Effector CD8-positive, alpha-beta T cell (primary cell): ENCODE measurements around the gene CD6.

ENCODE experiments used
- DNase-seq: peaks from one replicate; lab custom pipeline; 2025; lab: John Stamatoyannopoulos, UW

CD6 gene

DNA sequence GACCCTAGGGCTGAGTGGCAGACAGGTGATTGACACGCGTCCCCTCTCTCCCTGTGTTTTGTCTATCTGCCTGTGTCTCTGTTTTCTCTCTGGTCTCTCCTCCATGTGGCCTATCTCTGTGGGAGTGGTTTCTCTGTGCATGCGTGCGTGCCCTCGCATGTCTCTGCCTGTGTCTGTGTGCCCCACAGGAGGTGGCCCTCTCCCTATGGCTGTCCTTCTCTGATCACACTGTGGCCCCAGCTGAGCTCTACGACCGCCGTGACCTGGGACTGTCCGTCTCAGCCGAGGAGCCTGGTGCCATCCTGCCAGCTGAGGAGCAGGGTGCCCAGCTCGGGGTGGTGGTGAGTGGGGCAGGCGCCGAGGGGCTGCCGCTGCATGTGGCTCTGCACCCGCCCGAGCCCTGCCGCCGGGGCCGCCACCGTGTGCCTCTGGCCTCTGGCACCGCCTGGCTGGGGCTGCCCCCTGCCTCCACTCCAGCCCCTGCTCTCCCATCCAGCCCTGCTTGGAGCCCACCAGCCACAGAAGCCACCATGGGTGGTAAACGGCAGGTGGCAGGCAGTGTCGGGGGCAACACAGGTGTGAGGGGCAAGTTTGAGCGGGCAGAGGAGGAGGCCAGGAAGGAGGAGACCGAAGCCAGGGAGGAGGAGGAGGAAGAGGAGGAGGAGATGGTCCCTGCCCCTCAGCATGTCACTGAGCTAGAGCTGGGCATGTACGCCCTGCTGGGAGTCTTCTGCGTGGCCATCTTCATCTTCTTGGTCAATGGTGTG lies 35.6 kb upstream of the CD6 start:
- DNase-seq = no peak

DNA sequence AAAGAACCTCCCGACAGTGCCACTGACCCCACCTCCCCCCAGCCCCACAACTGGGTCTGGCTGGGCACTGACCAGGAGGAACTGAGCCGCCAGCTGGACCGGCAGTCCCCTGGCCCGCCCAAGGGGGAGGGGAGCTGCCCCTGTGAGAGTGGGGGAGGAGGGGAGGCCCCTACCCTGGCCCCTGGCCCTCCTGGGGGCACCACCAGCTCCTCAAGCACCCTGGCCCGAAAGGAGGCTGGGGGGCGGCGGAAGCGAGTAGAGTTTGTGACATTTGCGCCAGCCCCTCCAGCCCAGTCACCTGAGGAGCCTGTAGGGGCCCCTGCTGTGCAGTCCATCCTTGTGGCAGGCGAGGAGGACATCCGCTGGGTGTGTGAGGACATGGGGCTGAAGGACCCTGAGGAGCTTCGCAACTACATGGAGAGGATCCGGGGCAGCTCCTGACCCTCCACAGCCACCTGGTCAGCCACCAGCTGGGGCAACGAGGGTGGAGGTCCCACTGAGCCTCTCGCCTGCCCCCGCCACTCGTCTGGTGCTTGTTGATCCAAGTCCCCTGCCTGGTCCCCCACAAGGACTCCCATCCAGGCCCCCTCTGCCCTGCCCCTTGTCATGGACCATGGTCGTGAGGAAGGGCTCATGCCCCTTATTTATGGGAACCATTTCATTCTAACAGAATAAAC lies 34.9 kb upstream of the CD6 start:
- no peak for DNase-seq

DNA sequence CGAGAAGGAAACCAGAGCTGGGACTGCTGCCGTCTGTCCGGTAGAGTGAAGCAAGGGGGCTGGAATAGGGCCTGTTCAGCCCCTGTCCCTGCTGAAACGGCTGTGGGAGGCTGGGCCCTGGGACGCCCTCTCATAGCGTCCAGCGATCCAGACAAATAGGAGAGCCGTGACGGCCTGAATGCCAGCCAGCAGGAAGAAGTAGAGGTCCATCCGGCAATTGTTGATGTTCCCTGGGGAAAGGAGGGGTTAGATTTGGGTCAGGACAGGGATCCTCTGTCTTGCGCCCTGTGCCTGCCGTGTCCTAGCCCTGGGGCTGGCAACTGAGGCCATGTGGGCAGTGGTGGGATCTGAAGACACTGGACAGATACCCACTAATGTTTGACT lies 34.3 kb upstream of the CD6 start:
- no peak for DNase-seq

DNA sequence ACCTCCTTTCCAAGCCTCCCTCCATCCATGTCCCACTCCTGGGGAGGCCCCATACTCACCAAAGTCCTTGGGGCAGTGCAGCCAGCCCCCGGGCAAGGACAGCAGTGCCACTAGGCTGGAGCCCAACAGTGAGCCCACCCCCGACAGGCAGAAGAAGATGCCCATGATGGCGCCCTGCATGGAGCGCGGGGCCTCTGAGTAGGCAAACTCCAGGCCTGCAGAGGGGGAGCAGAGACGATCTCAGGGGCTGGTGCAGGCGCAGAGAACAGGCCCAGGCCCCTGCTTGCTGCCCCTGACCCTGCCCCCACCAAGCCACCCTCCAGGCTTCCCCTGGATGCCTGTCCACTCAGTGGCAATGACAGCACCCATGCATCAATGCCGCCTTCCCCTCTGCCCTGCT lies 33.7 kb upstream of the CD6 start:
- DNase-seq = no peak

DNA sequence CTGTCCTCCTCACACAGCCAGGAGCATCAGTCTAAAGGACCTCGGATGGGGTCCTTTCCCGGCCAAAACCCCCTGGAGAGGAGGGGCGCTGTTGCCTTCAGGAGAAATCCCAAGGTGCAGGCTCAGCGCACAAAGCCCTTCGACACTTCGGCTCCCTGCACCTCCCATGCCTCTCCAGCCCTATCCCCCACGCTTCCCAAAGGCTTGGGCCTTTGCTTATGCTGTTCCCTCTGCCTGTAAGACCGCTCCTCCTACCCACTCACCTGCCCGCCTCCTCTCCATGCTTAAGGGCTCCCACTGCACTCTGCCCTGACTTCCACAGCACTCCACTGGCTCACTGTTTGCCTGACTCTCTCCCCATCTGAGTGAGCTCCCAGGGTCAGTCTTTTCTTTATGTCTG lies 33.0 kb upstream of the CD6 start:
- no peak for DNase-seq

DNA sequence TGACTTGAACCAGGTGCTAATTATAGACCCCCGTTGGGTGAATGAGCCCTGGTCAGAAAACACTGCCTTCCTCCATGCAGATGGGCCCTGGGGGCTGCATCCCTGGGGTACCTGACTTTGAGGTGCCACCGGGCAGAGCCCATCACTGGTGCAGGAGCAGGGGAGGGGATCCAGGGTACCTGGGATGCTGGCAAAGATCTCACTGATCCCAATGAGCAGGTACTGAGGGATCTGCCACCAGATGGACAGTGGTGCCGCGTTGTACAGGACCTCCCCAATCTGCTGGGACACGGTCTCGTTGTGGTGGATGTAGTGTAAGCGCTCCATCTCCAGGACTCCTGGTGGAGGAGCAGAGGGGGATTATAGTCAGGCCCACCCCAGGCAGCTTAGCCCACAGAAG lies 32.2 kb upstream of the CD6 start:
- no peak for DNase-seq

DNA sequence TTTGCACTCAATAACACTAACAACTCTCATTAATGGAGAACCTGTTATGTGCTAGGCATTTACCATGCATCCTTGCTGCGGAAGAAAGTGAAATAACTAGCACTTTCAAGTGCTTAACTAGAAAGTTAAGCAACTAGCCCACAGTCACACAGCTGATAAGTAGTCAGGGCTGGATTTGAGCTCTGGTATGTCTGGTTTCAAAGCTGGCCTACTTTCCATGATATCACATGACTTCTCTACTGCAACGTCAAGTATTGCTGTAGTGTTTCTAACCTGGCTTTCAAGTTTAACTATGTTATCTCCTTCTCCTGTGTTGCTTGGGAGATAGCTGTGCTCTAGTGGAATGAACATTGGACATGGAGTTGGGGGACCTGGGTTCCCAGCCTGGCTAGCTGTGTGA lies 31.6 kb upstream of the CD6 start:
- no peak for DNase-seq

DNA sequence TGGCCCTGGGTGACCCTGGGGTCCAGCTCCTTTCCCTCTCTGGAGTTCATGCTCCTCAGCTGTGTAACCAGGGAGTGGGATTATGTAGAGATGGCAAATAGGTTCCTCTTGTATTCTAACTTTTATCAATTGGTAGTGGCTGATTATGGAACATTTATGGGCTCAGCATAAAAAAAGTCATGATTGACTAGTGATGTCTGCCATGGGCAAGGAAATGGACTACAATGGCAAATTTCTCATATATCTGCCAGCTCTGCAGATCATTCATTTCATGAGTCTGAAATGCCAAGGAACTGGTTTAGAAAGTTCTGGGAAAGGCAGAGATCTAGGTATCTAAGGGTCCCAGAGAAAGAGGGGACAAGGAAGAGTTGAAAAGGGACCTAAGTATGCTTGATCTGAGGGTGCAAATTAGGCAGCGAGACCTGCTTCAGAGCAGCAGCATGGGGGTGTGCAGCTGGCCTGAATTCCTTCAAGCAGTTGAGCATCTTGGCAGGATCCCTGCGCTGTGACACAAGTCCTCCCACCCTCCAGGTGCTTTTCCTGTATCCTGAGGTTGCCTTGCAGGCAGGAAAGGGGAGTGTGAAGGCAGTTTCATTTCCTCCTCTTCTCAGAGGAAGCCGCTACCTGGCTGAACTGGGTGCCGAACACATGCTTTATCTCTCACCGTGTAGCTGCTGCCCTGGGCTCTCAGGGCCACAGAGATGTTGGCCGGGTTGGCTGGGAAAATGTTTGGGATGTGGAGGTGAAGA lies 29.9 kb upstream of the CD6 start:
- DNase-seq = no peak

DNA sequence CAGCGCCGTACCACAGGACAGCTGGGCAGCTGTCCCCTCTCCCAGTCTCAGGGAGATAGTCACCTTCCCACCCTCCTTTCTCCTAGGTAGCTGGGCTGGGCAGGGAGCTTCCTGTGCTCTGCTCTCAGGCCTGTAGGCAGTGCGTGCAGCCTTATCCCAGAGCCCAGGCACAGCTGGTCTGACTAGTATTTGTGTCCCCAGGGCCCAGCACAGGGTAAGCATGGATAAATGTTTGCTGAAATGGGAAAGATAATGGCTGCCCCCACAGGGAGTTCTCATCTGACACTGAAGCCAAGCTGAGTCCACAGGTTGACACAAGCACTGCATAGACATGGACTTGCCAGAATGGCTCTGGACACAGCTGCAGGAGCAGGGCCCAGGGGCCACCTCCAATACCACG lies 29.3 kb upstream of the CD6 start:
- no peak for DNase-seq

DNA sequence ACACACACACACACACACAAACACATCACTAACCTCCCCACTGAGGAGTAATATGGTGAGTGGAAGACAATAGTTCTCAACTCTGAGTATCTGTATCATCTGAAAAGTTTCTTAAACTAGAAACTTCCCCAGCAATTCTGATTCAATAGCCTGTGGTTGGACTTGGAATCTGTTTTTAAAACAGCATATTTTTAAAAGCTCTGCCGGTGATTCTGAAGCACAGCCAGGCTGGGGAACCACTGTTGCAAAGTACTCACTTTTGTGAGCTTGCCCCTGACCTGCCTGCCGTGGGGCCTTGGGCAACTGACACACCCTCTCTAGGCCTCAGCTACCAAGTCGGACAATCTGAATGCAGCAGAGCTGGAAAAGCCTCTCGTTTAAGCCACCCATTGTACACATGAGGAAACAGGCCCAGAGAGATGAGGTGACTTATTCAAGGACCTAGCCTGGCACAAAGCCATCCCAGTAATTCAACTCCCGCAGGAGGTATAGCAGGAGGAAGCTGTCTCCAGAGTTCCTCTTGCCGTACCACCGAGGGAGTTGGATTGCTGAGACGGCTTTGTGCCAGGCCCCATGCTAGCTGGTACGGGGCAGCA lies 28.4 kb upstream of the CD6 start:
- no peak for DNase-seq

DNA sequence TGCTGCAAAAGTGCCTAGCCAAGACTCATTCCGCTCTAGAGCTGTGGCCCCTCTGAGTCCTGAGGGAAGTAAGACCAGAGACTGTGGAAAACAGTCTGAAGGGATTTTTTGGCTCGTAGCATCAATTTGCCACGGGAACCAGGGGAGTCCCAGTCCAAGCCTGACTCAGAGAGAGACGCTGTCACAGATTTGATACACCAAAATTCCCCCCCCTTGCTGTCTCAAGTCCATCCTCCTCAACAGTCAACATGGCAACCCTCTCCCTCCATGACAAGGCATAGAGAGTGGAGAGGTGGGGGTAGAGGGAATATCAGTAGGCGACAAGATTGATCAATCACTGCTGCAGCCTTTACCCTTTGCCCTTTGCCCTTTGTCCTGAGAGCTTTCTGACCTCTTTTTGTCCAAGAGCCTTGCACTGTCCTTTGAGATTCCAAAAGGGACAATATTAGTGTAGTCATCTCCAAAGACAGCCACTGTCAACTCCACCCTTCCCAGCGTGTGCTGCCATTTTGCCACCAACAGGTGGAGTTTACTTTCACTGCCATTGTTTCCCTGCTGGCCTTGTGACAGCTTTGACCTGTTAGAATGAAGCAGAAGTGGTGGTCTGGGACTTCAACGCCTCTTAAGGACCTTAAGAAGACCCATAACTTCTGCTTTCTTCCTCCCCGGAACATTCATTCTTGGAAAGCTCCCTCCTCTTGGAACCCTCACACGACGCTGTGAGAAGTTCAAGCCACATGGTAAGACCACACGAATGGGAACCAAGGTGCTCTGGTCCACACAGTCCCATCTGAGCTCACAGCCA lies 26.8 kb upstream of the CD6 start:
- DNase-seq = no peak

DNA sequence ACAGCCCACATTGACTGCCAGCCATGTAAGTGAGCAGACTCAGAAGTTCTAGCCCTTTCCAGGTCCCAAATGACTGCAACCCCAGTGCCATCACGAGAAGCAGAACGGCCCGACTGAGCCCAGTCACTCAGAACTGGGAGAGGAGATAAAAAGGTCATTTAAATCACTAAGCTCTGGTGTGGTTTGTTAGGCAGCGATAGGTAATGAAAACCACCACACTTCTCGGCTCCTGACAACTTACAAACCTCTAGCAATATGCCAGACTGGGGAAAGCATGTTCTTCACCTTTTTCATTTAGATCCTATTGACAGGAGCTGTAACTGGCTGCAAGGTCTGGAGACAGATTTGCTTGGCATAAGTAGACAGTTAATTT lies 26.2 kb upstream of the CD6 start:
- DNase-seq = no peak

DNA sequence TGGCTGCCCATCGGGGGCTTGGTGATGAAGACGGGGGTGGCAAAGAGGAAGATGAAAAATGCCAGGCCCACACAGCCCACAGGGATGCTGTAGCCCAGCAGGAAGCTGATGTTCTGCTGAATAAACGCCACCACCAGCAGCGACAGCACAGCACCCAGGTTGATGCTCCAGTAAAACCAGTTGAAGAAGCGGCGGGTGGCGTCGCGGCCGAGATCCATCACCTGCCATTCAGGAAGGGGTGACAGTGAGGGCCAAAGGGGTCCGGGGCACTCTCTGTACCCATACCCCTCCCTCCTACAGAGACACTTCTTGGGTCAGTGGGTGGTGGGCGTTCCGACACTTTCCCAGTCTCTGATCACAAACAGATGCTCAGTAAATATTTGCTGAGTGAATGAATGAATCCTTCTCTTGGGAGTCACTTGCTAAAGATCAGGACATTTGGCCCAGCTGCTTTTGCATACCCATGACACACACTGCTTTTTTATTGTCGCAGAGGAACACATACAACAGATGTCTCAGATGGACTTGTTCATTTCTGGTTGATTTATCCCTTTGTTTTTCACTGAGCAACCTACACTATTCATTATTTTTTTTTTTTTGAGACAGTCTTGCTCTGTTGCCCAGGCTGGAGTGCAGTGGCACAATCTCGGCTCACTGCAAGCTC lies 24.7 kb upstream of the CD6 start:
- no peak for DNase-seq

DNA sequence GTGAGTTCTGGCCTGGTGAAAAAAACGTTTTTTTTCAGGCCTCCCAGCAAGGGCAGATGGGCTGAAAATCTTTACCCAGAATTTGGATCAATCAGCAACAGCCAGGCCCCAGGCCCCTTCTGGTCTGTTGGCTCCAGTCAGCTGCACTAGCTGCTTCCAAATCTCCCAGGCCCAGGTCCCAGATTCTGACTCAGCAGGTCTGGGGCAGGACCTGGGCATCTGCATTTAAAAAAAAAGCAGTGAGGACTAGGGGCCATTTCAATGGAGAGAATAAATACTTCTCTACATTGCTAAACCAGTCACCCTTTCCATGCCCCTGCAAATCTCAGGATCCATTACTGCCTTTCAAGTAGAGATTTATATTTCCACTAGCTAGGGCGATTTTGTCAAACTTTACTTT lies 23.8 kb upstream of the CD6 start:
- no peak for DNase-seq

DNA sequence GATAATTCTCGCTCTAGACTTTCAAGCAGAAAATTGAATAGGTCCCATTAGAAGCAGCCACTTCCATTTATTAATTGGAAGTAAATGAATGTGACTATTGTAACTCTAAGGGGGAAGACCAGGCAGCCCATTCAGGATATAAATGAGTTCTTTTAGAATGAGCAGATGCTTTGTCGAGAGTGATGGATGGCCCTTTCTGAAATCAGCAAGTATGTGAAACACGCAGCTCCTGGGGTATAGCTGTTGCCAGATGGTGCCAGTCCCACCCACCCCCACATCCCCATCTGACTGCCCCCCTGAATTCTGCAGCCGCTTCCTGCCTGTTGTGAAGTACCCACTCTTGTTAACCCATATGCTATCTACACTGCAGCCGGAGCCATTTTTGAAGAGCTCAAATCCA lies 23.2 kb upstream of the CD6 start:
- DNase-seq = no peak

DNA sequence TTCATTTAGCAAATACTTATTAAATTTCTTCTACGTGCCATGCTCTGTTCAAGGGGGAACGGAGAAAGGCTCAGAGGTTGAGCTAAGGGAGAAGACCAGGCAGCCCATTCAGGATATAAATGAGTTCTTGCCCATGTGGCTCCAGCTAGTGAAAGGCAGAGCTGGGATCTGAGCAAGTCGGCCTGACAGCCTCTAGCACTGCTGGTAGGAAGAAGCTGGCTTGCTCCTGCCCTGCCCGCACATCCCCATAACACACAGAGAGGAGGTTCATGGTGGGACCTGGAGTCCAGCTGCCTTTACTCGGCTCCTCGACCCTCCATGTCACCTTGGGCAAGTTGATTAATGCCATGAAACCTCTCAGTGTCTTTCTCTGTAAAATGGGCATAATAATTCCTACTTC lies 21.5 kb upstream of the CD6 start:
- no peak for DNase-seq

DNA sequence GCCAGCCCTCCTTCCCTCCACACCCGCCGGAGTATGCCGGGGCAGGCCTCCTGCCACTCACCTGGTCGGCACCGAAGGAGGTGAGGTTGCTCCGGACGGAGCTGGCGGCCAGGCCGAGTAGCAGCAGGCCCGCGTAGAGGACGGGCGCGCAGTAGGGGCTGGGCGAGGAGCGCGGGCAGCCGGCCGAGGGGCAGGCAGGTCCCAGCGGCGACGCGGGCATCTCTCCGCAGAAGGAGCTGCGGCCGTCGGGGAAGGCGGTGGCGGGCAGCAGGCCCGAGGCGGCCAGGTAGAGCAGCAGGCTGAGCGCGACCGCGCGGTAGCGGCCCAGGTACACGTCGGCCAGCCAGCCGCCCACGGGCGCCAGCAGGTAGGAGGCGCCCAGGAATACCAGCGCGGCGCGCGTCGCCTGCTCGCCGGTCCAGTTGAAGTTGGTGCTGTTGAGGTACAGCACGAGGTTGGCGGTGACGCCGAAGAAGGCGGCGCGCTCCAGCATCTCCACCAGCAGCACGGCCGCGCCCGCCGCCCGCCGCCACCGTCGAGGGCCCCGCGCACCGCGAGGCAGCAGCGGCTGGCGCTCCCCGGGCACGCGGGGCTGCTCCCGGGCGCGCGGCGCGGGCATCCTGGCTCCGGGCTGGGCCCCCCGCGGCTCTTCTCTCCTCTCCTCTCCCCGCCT lies 20.4 kb upstream of the CD6 start:
- peak; percentile 9 for DNase-seq

DNA sequence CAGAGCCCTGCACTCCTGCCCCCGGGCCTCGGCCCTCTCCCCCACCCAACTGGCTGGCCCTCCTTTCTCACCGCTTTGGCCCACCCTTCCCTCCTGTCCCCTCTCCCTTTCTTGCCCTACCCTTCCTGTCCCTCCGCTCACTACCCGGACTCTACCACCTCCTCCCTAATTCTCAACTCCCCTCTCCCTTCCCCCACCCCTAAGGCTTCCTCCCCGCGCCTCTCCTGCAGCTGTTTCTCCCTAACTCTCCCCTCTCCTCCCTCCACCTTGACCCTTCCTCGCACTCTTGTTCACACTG lies 19.9 kb upstream of the CD6 start:
- DNase-seq = no peak

DNA sequence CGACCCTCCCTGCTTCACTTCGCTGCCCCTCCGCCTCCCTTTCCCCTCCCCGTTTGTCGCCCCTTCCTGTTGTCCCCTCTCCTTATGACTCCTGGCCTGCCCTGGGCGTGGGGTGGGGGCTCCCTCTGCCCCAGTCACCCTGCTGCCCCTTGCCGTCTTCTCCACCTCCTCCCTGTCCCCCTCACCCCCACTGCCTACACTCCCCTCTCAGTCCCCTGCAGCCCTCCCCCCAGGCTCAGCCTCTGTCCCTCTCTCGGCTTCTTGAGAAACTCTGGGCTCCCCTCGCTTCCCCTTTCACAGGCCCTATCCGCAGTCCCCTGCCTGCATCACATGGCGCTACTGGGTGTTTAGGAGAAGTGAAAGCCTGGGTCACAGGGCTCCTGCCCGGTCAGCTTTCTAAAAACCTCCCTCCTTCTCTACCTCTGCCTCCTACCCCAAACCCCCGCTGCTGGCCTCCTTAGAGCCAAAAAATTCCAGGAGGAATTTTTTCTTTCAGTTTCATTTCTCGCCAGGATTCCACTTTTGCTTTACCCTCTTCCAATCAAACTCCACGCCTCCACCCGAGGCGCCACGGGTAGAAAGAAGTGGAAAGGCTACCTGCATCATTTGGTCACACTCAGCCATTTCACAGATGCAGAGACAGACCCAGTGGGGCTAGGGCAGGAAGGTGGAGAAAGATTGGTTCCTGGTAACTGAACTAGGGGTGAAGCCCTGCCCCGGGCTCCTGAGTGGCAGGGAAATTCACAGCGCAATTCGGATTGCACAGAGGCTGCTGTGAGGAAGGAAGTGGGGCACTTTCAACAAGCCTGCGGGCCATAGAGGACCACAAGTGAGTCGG lies 19.4 kb upstream of the CD6 start, which contains the start of gene SLC15A3:
Gene SLC15A3 (minus strand): TSS at position 273 of the 838 bp plus-strand sequence. CDS start 625 bp downstream, outside the sequence.
- peak; percentile 13 for DNase-seq

DNA sequence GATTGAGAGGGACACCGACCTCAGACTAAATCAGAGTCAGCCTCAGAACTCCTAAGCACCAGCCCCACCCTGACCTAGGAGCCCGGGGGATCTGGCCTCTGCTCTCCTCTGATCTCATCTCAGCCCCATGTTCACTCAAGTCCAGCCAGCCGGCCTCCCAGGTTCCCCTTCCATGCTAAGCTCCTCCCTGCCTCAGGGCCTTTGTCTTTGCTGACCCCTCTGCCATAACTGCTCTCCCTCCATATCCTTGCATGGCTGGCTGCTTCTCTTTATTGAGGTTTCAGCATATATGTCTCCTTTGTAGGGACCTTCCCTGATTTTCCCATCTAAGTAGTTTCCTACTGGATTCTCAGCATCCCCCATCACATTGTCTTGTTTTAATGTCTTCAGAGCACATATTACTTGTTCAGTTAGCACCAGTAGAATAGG lies 18.7 kb upstream of the CD6 start:
- DNase-seq = no peak
